ENCODE results near the gene MSANTD1. TPM values are rescaled to one million over a fixed set of nuclear protein-coding genes. Genes with fewer than 3 reads are reported as not detected.

MSANTD1 gene
- total and polyA plus RNA-seq, 10 of the 15 experiments (the other 5 are each of a cell fraction or from before 2014, with no cell fraction given): 0.07 to 0.87 (median 0.22) TPM; not detected in 2

DNA sequence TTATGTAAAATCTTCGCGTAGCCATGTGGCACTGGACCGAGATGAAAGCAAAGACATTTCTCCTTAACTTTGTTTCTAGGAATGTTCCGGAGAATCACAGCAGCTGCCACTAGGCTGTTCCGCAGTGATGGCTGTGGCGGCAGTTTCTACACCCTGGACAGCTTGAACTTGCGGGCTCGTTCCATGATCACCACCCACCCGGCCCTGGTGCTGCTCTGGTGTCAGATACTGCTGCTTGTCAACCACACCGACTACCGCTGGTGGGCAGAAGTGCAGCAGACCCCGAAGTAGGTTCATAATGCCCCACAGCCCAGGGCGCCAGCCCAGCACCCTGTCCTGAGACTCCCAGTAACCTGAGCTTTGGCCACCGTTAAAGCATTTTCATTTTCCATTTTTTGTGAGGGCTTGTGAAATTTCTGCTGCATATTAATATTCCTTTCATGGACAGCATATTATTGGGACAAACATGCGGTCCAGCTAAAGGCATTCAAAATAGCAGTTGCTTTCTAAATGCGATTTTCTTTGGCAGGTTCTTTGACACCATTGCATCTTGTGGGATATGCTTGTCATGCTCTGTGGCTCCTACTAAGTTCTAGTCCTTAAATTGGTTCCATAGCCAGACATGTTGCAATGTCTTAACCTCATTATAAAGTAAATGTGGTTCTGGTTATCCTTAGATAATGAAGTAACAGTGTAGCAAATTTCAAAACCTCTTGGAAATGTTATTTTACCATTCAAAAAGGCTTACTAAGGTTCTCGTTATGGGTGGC, 49.1 kb upstream of the MSANTD1 start:
- in situ Hi-C loops (cut with MboI) (no loop called here), intact Hi-C loops (cut with micrococcal nuclease; ENCODE audit: unreplicated experiment) (no loop called here)
- Histone ChIP-seq H3K9ac (ENCODE audit: control insufficient read depth, insufficient read depth, low read length) (no peak overlapping the region), H2AFZ (ENCODE audit: control insufficient read depth, low read depth, low read length) (no peak overlapping the region), H3K36me3 (ENCODE audit: control insufficient read depth in 2 of 2, insufficient read depth in 2 of 2, low read length in 1 of 2) (peaks cover 28 to 37% of the 10 kb centered on the region in 2 experiments), H3K4me3 (no peak overlapping the region), H3K79me2 (ENCODE audit: control insufficient read depth, insufficient read depth, low read length) (no peaks in the 10 kb centered on the region), H3K9me3 (replicated peaks; ENCODE audit: control insufficient read depth, insufficient read depth, low read length) (no peaks in the 10 kb centered on the region), H3K27ac (ENCODE audit: control insufficient read depth, insufficient read depth) (no peak overlapping the region), H3K4me1 (ENCODE audit: control insufficient read depth, insufficient read depth, low read length) (peaks cover 17% of the 10 kb centered on the region), H3K4me2 (ENCODE audit: control insufficient read depth, insufficient read depth) (no peak overlapping the region), H4K20me1 (ENCODE audit: control insufficient read depth, insufficient read depth) (no peaks in the 10 kb centered on the region; the same call in none of the 2 replicates), H3K27me3 (replicated peaks in 1 of 2; ENCODE audit: control insufficient read depth in 2 of 2, insufficient read depth in 2 of 2, low read length in 1 of 2) (no peaks in the 10 kb centered on the region)
- FAIRE-seq: no peak
- DNase-seq (ENCODE audit: low read depth, low spot score): no peak
- ATAC-seq: no peak
- TF ChIP-seq NBN (IDR thresholded peaks at IDR 0.05): no peak
- ChIA-PET RAD21 (ENCODE audit: unreplicated experiment) (no interaction called here), CTCF (interaction anchor here (1.6 kb wide), 1 partner anchor 124 kb away, joined by 5 read pairs; no protein-coding TSS in a partner anchor), POLR2A (no interaction called here), SMC1A (ENCODE audit: uncharacterized antibody, unreplicated experiment) (no interaction called here)
- BruUV-seq (replicated peaks): no TSS peak
- 88% methylated on average over 17 of the region's 17 CpGs for WGBS (ENCODE audit: insufficient coverage, insufficient replicate concordance, low lambda C conversion rate, missing lambda C conversion rate)

DNA sequence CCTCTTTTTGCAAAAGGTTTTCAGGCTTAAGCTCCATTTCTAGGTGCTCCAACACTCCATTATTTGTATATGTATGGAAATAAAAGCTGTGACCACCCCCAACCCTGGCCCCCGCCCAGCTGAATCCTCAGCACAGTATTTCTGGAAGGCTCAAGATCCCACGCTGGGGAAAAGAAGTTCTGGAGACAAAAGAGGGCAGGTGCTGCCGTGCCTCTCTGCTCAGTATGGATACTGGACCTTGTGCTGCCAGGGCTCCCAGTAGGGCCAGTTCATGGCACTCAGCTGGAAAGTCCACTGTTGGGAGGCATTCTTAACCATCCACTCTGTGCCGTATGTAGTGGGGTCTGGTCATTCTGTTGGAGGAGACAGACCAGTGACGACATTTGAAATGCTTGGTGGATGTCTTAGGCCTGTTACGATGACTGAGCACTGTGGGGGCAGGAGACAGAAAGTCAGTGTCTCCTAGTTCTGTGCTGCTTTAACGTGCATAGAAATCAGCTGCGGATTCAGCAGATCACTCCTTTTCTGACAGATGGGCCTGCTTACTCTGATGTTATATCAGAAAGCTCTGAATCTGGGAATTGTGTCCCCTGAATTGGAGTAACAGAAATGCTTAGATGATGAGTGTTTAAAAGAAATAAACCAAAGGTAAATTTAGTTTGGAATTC, 48.4 kb upstream of the MSANTD1 start:
- Histone ChIP-seq H3K36me3 (ENCODE audit: control insufficient read depth in 2 of 2, insufficient read depth in 2 of 2, low read length in 1 of 2) (peaks cover 25 to 34% of the 10 kb centered on the region in 2 experiments), H3K9ac (ENCODE audit: control insufficient read depth, insufficient read depth, low read length) (no peak overlapping the region), H3K4me2 (ENCODE audit: control insufficient read depth, insufficient read depth) (no peak overlapping the region), H3K9me3 (replicated peaks; ENCODE audit: control insufficient read depth, insufficient read depth, low read length) (no peaks in the 10 kb centered on the region), H3K27ac (ENCODE audit: control insufficient read depth, insufficient read depth) (no peak overlapping the region), H2AFZ (ENCODE audit: control insufficient read depth, low read depth, low read length) (no peak overlapping the region), H3K4me3 (no peak overlapping the region), H3K79me2 (ENCODE audit: control insufficient read depth, insufficient read depth, low read length) (no peaks in the 10 kb centered on the region), H3K27me3 (replicated peaks in 1 of 2; ENCODE audit: control insufficient read depth in 2 of 2, insufficient read depth in 2 of 2, low read length in 1 of 2) (no peaks in the 10 kb centered on the region), H4K20me1 (ENCODE audit: control insufficient read depth, insufficient read depth) (no peaks in the 10 kb centered on the region; the same call in none of the 2 replicates), H3K4me1 (ENCODE audit: control insufficient read depth, insufficient read depth, low read length) (peaks cover 17% of the 10 kb centered on the region)
- BruUV-seq (replicated peaks): TSS peak; percentile 27
- ChIA-PET POLR2A (interaction anchor here (0.7 kb wide), 1 partner anchor 18 kb away, joined by 4 read pairs; no protein-coding TSS in a partner anchor), CTCF (interaction anchor here (1.6 kb wide), 1 partner anchor 123 kb away, joined by 5 read pairs; no protein-coding TSS in a partner anchor), SMC1A (ENCODE audit: uncharacterized antibody, unreplicated experiment) (no interaction called here), RAD21 (ENCODE audit: unreplicated experiment) (no interaction called here)
- ATAC-seq (no peak), FAIRE-seq (no peak), DNase-seq (ENCODE audit: low read depth, low spot score) (no peak)
- WGBS (ENCODE audit: insufficient coverage, insufficient replicate concordance, low lambda C conversion rate, missing lambda C conversion rate): 96% methylated on average over 8 of the region's 8 CpGs
- intact Hi-C loops (cut with micrococcal nuclease; ENCODE audit: unreplicated experiment) (no loop called here), in situ Hi-C loops (cut with MboI) (no loop called here)
- TF ChIP-seq SIN3A (IDR thresholded peaks at IDR 0.05; ENCODE audit: low read depth, low read length) (no peak), MYC (IDR thresholded peaks at IDR 0.05; ENCODE audit: insufficient read depth, insufficient read length, insufficient replicate concordance, low read length, severe bottlenecking) (no peak), NFYA (IDR thresholded peaks at IDR 0.05; ENCODE audit: borderline replicate concordance, low read depth, low read length) (no peak), FOXK2 (IDR thresholded peaks at IDR 0.05) (no peak), CHD4 (IDR thresholded peaks at IDR 0.05) (no peak), SREBF1 (IDR thresholded peaks at IDR 0.05; ENCODE audit: low read length) (no peak), CHD1 (IDR thresholded peaks at IDR 0.05; ENCODE audit: low read depth, low read length) (no peak), ATF7 (IDR thresholded peaks at IDR 0.05; ENCODE audit: low read depth) (no peak), HSF1 (IDR thresholded peaks at IDR 0.05; ENCODE audit: low read depth, low read length) (no peak), BCL3 (IDR thresholded peaks at IDR 0.05; ENCODE audit: borderline replicate concordance, insufficient read depth, low read depth, low read length, poor library complexity, severe bottlenecking) (no peak), STAT1 (conservative IDR thresholded peaks at IDR 0.05) (no peak)
